Measurements from ENCODE around the gene MLLT6. TPM values are rescaled to one million over a fixed set of nuclear protein-coding genes. Genes with fewer than 3 reads are reported as not detected.

MLLT6 gene
- total and polyA plus RNA-seq, 10 of the 15 experiments (the other 5 are each of a cell fraction or from before 2014, with no cell fraction given): 4.8 to 105 (median 36.3) TPM

GRCh38 chr17:38673707-38674013 lies 31.4 kb upstream of the MLLT6 start:
- Histone ChIP-seq H3K4me3 (peak overlapping the region; percentile 84), H3K79me2 (ENCODE audit: control insufficient read depth, insufficient read depth, low read length) (peaks cover 2% of the 10 kb centered on the region; the same call in 1 of the 2 replicates), H3K27ac (ENCODE audit: control insufficient read depth, insufficient read depth) (no peak overlapping the region), H3K9me3 (replicated peaks; ENCODE audit: control insufficient read depth, insufficient read depth, low read length) (no peaks in the 10 kb centered on the region), H3K36me3 (ENCODE audit: control insufficient read depth in 2 of 2, insufficient read depth in 2 of 2, low read length in 1 of 2) (no peaks in the 10 kb centered on the region), H4K20me1 (ENCODE audit: control insufficient read depth, insufficient read depth) (peaks cover 4% of the 10 kb centered on the region; the same call in 1 of the 2 replicates), H3K9ac (ENCODE audit: control insufficient read depth, insufficient read depth, low read length) (peak overlapping the region; percentile 35; the same call in 1 of the 2 replicates), H2AFZ (ENCODE audit: control insufficient read depth, low read depth, low read length) (peak overlapping the region; percentile 0; the same call in 1 of the 2 replicates), H3K27me3 (replicated peaks in 1 of 2; ENCODE audit: control insufficient read depth in 2 of 2, insufficient read depth in 2 of 2, low read length in 1 of 2) (peaks cover 11 to 15% of the 10 kb centered on the region in 2 experiments; a peak in 3 of 4 replicates), H3K4me2 (ENCODE audit: control insufficient read depth, insufficient read depth) (peak overlapping the region; percentile 98), H3K4me1 (ENCODE audit: control insufficient read depth, insufficient read depth, low read length) (peaks cover 34% of the 10 kb centered on the region)
- no TSS peak for BruUV-seq (replicated peaks)
- SMC1A ChIA-PET (ENCODE audit: uncharacterized antibody, unreplicated experiment): no interaction called here
- intact Hi-C loops (cut with micrococcal nuclease; ENCODE audit: unreplicated experiment) (loop anchor here (2.0 to 10.0 kb wide), 4 partner anchors 19 to 319 kb away; partner anchors contain the start of gene SOCS7), in situ Hi-C loops (cut with MboI) (no loop called here)
- POLR2A ChIA-PET: no interaction called here
- DNase-seq (ENCODE audit: low read depth, low spot score) (no peak), ATAC-seq (no peak; the same call in 2 of the 3 replicates), FAIRE-seq (no peak)
- TF ChIP-seq BHLHE40 (IDR thresholded peaks at IDR 0.05; ENCODE audit: borderline replicate concordance in 1 of 2, low read depth in 2 of 2, low read length in 1 of 2) (0 out of 4 replicates have a peak, but pooled peaks of 1 of the 2 experiments have one; percentile 3), NKRF (conservative IDR thresholded peaks at IDR 0.05) (peak; percentile 36; the same call in 1 of the 2 replicates), DPF2 (IDR thresholded peaks at IDR 0.05) (peak; percentile 46; the same call in 1 of the 2 replicates), GABPA (IDR thresholded peaks at IDR 0.05; ENCODE audit: low read depth) (no peak), CTCF (IDR thresholded peaks at IDR 0.05 in 2 of 3, conservative IDR thresholded peaks at IDR 0.05 in 1 of 3; ENCODE audit: control insufficient read depth in 2 of 3, extremely low read depth in 1 of 3, insufficient read depth in 1 of 3, low read depth in 3 of 3, low read length in 3 of 3) (peak in 1 of 3 experiments; percentile 39; a peak in 2 of 6 replicates), RUNX3 (IDR thresholded peaks at IDR 0.05; ENCODE audit: low read length) (no peak), SUZ12 (IDR thresholded peaks at IDR 0.05; ENCODE audit: unreplicated experiment) (peak; percentile 37), GATAD2B (conservative IDR thresholded peaks at IDR 0.05; ENCODE audit: low read depth) (peak; percentile 32; the same call in 1 of the 2 replicates), RELA (IDR thresholded peaks at IDR 0.05; ENCODE audit: borderline replicate concordance, partially characterized antibody) (no peak), IKZF1 (conservative IDR thresholded peaks at IDR 0.05) (peak; percentile 65; the same call in 1 of the 2 replicates)
- 3% methylated on average over 25 of the region's 41 CpGs for WGBS (ENCODE audit: insufficient coverage, insufficient replicate concordance, low lambda C conversion rate, missing lambda C conversion rate)
- CTCF ChIA-PET: interaction anchor here (0.7 to 9.0 kb wide), 3 partner anchors 33 to 62 kb away, joined by 3 to 170 read pairs (median 5); partner anchors contain the start of gene CISD3
- RAD21 ChIA-PET (ENCODE audit: unreplicated experiment): no interaction called here
